ENCODE measurements around the gene RHBDD2.
"Not testable (repeated sequence)": the region's sequence is repeated elsewhere in the genome, so short reads cannot be mapped to it uniquely, and the experiment has no call there.

Gene RHBDD2

DNA sequence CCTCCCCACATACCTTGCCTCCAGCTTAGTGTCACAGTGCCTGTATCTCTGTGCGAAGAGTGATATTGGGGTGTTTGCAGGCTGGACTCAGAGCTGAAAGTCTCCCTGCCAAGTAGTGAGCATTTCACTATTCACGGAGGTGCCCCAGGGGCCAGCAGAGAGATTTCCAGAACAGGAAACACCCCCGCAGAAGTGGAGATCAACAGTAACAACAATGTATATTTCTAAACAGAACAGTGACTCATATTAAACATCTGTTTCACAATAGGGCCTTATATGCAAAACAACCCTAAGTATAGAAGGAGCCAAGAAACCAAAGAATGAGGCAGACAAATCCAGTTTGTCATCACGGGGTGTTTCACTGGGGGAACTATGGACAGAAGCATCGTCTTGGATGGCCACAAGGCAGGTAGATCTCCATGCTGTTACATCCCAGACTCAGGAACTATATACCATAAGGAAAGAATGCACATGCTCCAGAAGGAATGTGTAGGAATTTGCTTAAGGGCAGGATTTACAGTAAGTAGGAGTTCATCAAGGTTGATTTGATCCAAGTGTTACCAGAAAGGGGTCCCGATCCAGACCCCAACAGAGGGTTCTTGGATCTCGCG is 35.9 kb upstream of the RHBDD2 start:
- no peak overlapping the region for H3K4me3 ChIP-seq (ENCODE audit: low read depth, low read length)
- no peak for DNase-seq (ENCODE audit: low read depth)
- TF ChIP-seq, protein P1, sequence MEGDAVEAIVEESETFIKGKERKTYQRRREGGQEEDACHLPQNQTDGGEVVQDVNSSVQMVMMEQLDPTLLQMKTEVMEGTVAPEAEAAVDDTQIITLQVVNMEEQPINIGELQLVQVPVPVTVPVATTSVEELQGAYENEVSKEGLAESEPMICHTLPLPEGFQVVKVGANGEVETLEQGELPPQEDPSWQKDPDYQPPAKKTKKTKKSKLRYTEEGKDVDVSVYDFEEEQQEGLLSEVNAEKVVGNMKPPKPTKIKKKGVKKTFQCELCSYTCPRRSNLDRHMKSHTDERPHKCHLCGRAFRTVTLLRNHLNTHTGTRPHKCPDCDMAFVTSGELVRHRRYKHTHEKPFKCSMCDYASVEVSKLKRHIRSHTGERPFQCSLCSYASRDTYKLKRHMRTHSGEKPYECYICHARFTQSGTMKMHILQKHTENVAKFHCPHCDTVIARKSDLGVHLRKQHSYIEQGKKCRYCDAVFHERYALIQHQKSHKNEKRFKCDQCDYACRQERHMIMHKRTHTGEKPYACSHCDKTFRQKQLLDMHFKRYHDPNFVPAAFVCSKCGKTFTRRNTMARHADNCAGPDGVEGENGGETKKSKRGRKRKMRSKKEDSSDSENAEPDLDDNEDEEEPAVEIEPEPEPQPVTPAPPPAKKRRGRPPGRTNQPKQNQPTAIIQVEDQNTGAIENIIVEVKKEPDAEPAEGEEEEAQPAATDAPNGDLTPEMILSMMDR (IDR thresholded peaks at IDR 0.05; ENCODE audit: control insufficient read depth, extremely low read depth, insufficient read depth) = no peak

DNA sequence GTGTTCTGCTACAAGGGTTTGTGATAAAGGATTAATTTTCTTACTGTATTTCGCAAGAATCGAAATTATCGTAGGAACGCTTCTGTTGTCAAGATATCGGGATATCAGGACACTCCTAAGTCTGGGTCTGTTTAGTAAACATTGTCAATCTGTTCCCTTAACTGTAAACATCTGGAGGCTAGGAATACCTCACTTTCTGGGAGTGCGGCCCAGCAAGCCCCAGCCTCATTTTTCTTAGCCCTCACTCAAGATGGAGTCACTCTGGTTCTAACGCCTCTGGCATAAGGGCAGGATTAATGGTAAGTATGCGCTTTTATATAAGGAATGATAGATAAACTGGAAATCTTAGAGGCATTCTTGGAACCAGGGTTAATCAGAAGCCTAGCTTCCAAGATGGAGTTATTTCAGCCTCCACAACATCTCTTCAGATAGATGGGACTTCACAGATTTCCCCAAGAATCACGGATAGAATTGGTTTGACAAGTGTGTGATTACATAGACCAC is 35.2 kb upstream of the RHBDD2 start:
- TF ChIP-seq, protein P1 (IDR thresholded peaks at IDR 0.05; ENCODE audit: control insufficient read depth, extremely low read depth, insufficient read depth) = no peak
- H3K4me3 ChIP-seq (ENCODE audit: low read depth, low read length) = no peak overlapping the region
- no peak for DNase-seq (ENCODE audit: low read depth)

DNA sequence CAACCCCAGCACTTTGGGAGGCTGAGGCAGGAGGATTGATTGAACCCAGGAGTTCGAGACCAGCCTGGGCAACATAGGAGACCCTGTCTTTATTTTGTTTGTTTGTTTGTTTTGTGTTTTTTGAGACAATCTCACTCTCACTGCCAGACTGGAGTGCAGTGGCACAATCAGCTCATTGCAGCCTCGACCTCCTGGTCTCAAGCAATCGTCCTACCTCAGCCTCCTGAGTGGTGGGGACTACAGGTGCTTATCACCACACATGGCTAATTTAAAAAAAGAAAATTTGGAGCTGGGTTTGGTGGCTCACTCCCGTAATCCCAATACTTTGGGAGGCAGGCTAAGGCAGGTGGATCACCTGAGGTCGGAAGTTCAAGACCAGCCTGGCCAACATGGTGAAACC is 34.7 kb upstream of the RHBDD2 start:
- DNase-seq (ENCODE audit: low read depth) = no peak
- no peak overlapping the region for H3K4me3 ChIP-seq (ENCODE audit: low read depth, low read length)
- TF ChIP-seq, protein P1 (IDR thresholded peaks at IDR 0.05; ENCODE audit: control insufficient read depth, extremely low read depth, insufficient read depth) = no peak

DNA sequence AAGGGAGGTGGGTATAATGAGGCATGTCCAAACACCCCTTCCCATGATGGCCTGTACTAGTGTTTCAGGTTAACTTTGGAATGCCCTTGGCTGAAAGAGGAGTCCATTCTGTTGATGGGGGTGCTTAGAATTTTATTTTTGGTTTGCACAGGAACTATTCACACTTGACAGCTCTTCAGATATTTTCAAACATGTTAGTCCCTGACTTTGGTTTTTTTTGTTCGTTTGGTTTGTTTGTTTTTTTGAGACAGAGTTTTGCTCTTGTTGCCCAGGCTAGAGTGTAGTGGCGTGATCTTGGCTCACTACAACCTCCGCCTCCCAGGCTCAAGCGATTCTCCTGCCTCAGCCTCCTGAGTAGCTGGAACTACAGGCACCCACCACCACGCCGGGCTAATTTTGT is 33.7 kb upstream of the RHBDD2 start:
- H3K4me3 ChIP-seq (ENCODE audit: low read depth, low read length); DNase-seq (ENCODE audit: low read depth): not testable (repeated sequence)

DNA sequence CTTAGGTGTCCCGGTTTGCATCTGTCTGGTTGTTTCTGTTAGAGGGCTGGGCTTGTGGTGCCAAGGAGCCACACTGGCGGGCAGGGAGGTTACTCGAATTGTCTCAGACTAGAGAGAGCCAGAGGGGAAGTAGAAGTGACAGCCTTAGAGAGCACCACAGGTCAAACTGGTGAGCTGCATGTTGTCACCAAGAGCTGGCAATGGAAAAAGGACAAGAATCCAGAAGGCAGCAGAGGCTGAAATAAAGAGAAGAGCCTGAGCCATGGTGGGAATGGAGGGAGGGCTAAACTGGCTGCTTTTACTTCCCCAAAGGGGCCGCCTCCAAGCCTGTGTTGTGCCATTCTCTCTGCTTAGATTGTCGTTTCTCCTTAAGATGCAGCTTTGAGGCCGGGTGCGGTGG is 31.1 kb upstream of the RHBDD2 start:
- no peak for DNase-seq (ENCODE audit: low read depth)
- no peak overlapping the region for H3K4me3 ChIP-seq (ENCODE audit: low read depth, low read length)

DNA sequence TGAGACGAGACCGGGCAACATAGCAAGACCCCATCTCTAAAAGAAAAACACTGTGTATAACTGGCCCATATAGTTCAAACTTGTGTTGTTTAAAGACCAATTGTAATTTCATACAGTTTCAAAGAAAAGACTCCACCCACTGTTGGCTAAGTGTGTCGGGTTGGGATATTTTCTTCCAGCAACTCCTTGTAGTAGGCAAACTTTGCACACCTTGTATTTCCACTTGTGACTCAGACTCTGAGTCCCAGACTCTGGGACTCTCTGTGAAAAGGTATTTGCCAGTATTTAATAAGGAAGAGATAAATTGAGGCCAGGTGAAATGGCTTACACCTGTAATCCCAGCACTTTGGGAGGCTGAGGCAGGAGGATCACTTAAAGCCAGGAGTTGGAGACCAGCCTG is 29.3 kb upstream of the RHBDD2 start:
- H3K4me3 ChIP-seq (ENCODE audit: low read depth, low read length) = no peak overlapping the region
- TF ChIP-seq, protein P1 (IDR thresholded peaks at IDR 0.05; ENCODE audit: control insufficient read depth, extremely low read depth, insufficient read depth) = no peak
- no peak for DNase-seq (ENCODE audit: low read depth)

More for the DNA sequence above, 31.1 kb upstream of the RHBDD2 start:
- TF ChIP-seq, protein P1 (IDR thresholded peaks at IDR 0.05; ENCODE audit: control insufficient read depth, extremely low read depth, insufficient read depth) = no peak

DNA sequence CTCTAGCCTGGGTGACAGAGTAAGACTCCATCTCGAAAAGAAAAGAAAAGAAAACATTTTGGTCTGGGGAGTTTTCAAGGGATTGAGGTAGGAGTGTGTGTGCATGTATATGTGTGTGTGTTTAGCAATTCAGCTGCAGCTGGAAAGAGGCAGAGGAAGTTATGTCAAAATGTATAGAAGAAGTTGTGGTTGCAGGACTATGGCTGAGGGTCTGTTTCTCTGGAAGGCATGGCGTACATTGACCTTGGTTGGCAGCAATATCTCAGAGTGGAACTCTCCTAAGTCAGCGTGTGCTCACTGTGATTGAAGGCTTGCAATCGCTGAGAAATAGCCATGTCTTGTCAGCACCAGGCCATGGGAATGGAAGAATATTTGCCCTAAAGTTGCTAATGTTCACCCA is 28.6 kb upstream of the RHBDD2 start:
- TF ChIP-seq, protein P1 (IDR thresholded peaks at IDR 0.05; ENCODE audit: control insufficient read depth, extremely low read depth, insufficient read depth) = no peak
- DNase-seq (ENCODE audit: low read depth) = no peak
- H3K4me3 ChIP-seq (ENCODE audit: low read depth, low read length) = no peak overlapping the region

Data from LNCaP clone FGC (cell line).